Panc1 (cell line): ENCODE data around the gene GAL. TPM values are rescaled to one million over a fixed set of nuclear protein-coding genes. Genes with fewer than 3 reads are reported as not detected.

Source experiments
- ATAC-seq: fragments of 200-7000 bp; cut with Tn5 transposase; 2 replicates; pipeline ENCODE4 v1.9.1; 2020; ENCODE audit warnings: mild to moderate bottlenecking, moderate library complexity
- BruUV-seq: library from RNA; stranded (reverse); fragments of 400-500 nt; replicated peaks from 2 replicates; lab custom pipeline; 2021; lab: Mats Ljungman, UMichigan
- CTCF ChIA-PET: fragments of 300-600 bp; sonication (Branson Sonifier 250); formaldehyde crosslinking; loops from one replicate; lab custom pipeline; 2022; ENCODE audit warnings: antibody characterized with exemption; lab: Charles Lee
- POLR2A ChIA-PET: fragments of 300-600 bp; sonication (Branson Sonifier 250); formaldehyde crosslinking; loops from one replicate; lab custom pipeline; 2022; ENCODE audit warnings: antibody characterized with exemption; lab: Charles Lee
- DNase-seq: peaks from one replicate; pipeline ENCODE4 v3.0.0-alpha.2; 2010; ENCODE audit warnings: low read depth, low spot score
- H3K27ac ChIP-seq: 2 replicates; pipeline ENCODE4 v1.5.1; 2011; ENCODE audit warnings: mild to moderate bottlenecking, low read length, inconsistent platforms
- H3K27me3 ChIP-seq: fragments of 200-500 bp; sonication (Bioruptor generic); 2 replicates; pipeline ENCODE4 v1.6.0; 2014; ENCODE audit warnings: low read length, inconsistent platforms; ENCODE audit not compliant: control insufficient read depth, insufficient read depth
- H3K36me3 ChIP-seq: fragments of 200-500 bp; sonication (Bioruptor generic); 2 replicates; pipeline ENCODE4 v1.5.1; 2014; ENCODE audit warnings: inconsistent platforms, mild to moderate bottlenecking, low read length, moderate library complexity; ENCODE audit not compliant: control insufficient read depth, insufficient read depth
- H3K4me1 ChIP-seq: 2 replicates; pipeline ENCODE4 v1.5.1; 2011; ENCODE audit warnings: inconsistent platforms, mild to moderate bottlenecking, low read length, moderate library complexity; ENCODE audit not compliant: control insufficient read depth, insufficient read depth
- H3K4me3 ChIP-seq, 2 experiments: 2 replicates each; pipeline ENCODE4 v1.5.1; 2011 to 2012; ENCODE audit warnings: low read depth in 2 of 2, low read length in 2 of 2, mild to moderate bottlenecking in 2 of 2, inconsistent platforms in 1 of 2, moderate library complexity in 1 of 2
- H3K9me3 ChIP-seq: fragments of 200-500 bp; sonication (Bioruptor generic); 2 replicates; pipeline ENCODE4 v1.5.1; 2014; ENCODE audit warnings: low read depth, mild to moderate bottlenecking, inconsistent platforms, low read length, moderate library complexity; ENCODE audit not compliant: control insufficient read depth, insufficient read depth
- CTCF ChIP-seq: fragments of 450-650 bp; IDR thresholded peaks from 2 replicates; pipeline ENCODE4 v1.5.1; 2017; ENCODE audit warnings: mild to moderate bottlenecking
- POLR2AphosphoS5 ChIP-seq: IDR thresholded peaks from 2 replicates; pipeline ENCODE4 v1.6.1; 2012; ENCODE audit warnings: mild to moderate bottlenecking, low read depth, low read length, moderate library complexity
- REST ChIP-seq, 2 experiments: IDR thresholded peaks; 2 replicates each; pipeline ENCODE4 v1.6.1; 2011 to 2012; ENCODE audit warnings: low read depth in 2 of 2, control low read depth in 1 of 2, low read length in 1 of 2, mild to moderate bottlenecking in 1 of 2, moderate library complexity in 1 of 2; ENCODE audit not compliant: insufficient read depth in 1 of 2
- SIN3A ChIP-seq: IDR thresholded peaks from 2 replicates; pipeline ENCODE4 v1.6.1; 2012; ENCODE audit warnings: low read depth, mild to moderate bottlenecking, low read length, moderate library complexity, borderline replicate concordance; ENCODE audit not compliant: insufficient read depth
- TCF7L2 ChIP-seq: IDR thresholded peaks from 2 replicates; pipeline ENCODE4 v1.6.1; 2011; ENCODE audit warnings: mild to moderate bottlenecking, low read depth, low read length, inconsistent platforms
- in situ Hi-C: cut with HindIII; loops from 2 replicates; pipeline ENCODE4 v1.10.0; 2016; ENCODE audit warnings: low sequenced_read_pairs, low pct_unique_long_range_greater_than_20kb
- intact Hi-C: fragments of 100-400 bp; cut with micrococcal nuclease; formaldehyde crosslinking; loops from one replicate; pipeline ENCODE4 v1.10.0; 2022; ENCODE audit not compliant: unreplicated experiment
- total RNA-seq: library from RNA; stranded (reverse); gene quantifications from one replicate; pipeline ENCODE4 v1.2.1, GENCODE V29; 2021; ENCODE audit not compliant: unreplicated experiment

The GAL gene
- total RNA-seq, 1 experiment from 2014 or later: 16.5 TPM

- Histone ChIP-seq H3K36me3 (no peaks in the 10 kb centered on the region), H3K4me3 (no peak overlapping the region), H3K27me3 (peaks cover 4% of the 10 kb centered on the region; the same call in 1 of the 2 replicates), H3K9me3 (no peaks in the 10 kb centered on the region), H3K27ac (no peak overlapping the region), H3K4me1 (peaks cover 3% of the 10 kb centered on the region; the same call in 1 of the 2 replicates)
- ATAC-seq: no peak
- BruUV-seq: no TSS peak
- ChIA-PET POLR2A (no interaction called here), CTCF (no interaction called here)
- no peak for DNase-seq
- TF ChIP-seq TCF7L2: no peak
- TF ChIP-seq CTCF: no peak
- TF ChIP-seq REST (IDR thresholded peaks at IDR 0.05; ENCODE audit: insufficient read depth in 1 of 2, low read depth in 2 of 2, low read length in 1 of 2): no peak
- TF ChIP-seq POLR2AphosphoS5: no peak
- no peak for TF ChIP-seq SIN3A
- in situ Hi-C loops (no loop called here), intact Hi-C loops (no loop called here)
Observed at GRCh38 chr11:68682531-68682961, 1.8 kb upstream of the GAL start.

GRCh38 chr11:68683121-68683520 lies 1.2 kb upstream of the GAL start:
- CTCF ChIA-PET: no interaction called here
- POLR2A ChIA-PET: no interaction called here
- H3K9me3 ChIP-seq: no peaks in the 10 kb centered on the region
- DNase-seq (no peak), ATAC-seq (no peak; the same call in 1 of the 2 replicates)
- no peak overlapping the region for H3K27ac ChIP-seq
- H3K27me3 ChIP-seq: peaks cover 4% of the 10 kb centered on the region; the same call in 1 of the 2 replicates
- no TSS peak for BruUV-seq
- intact Hi-C loops: no loop called here
- TF ChIP-seq TCF7L2: no peak
- no peak for TF ChIP-seq REST (IDR thresholded peaks at IDR 0.05; ENCODE audit: insufficient read depth in 1 of 2, low read depth in 2 of 2, low read length in 1 of 2)
- TF ChIP-seq POLR2AphosphoS5: no peak
- no peak for TF ChIP-seq SIN3A
- no peak for TF ChIP-seq CTCF
- in situ Hi-C loops: no loop called here
- H3K36me3 ChIP-seq: no peaks in the 10 kb centered on the region
- H3K4me1 ChIP-seq: peaks cover 3% of the 10 kb centered on the region; the same call in 1 of the 2 replicates
- H3K4me3 ChIP-seq: no peak overlapping the region
